T-helper 22 cell (primary cell): Measurements from ENCODE around the gene RAB11FIP2.
"Not testable (repeated sequence)": the region's sequence is repeated elsewhere in the genome, so short reads cannot be mapped to it uniquely, and the experiment has no call there.

Source experiments
- DNase-seq: peaks from one replicate; pipeline ENCODE4 v3.0.0-alpha.2; 2020; ENCODE audit warnings: low read depth

RAB11FIP2 gene

GRCh38 chr10:118046395-118047156, at the start of gene RAB11FIP2:
TSS of gene RAB11FIP2 (minus strand) at chr10:118046941. CDS start at chr10:118046163, 778 bp downstream.
- DNase-seq, result peak; percentile 88

- DNase-seq, result no peak
Measured at GRCh38 chr10:118096022-118096421, 49.3 kb upstream of the RAB11FIP2 start.

GRCh38 chr10:118092209-118092608, 45.5 kb upstream of the RAB11FIP2 start:
- no peak for DNase-seq

DNA sequence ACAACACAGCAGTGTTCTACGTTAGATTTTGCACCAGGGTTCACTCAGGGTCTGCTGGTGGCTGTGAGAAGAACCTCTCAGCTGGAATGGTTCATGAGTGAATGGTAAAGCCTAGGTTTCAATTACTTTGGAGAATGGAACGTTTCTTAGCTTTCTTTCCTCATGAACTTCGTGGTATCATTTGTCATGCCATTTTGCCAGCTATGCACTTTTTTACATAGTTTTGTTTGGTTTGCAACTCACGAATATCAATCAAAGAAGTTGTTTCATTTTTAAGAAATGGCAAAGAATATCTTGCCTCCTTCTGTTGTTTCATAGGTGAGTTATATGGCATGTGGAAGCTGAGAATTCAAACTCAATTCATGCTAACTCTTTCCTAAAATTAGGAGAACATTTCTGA, 34.1 kb upstream of the RAB11FIP2 start:
- no peak for DNase-seq

GRCh38 chr10:118076705-118077104, 30.0 kb upstream of the RAB11FIP2 start:
- no peak for DNase-seq

- no peak for DNase-seq
Measured at GRCh38 chr10:118072840-118073239, 26.1 kb upstream of the RAB11FIP2 start.

DNA sequence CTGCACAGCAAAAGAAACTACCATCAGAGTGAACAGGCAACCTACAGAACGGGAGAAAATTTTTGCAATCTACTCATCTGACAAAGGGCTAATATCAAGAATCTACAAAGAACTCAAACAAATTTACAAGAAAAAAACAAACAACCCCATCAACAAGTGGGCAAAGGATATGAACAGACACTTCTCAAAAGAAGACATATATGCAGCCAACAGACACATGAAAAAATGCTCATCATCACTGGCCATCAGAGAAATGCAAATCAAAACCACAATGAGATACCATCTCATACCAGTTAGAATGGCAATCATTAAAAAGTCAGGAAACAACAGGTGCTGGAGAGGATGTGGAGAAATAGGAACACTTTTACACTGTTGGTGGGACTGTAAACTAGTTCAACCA, 20.6 kb upstream of the RAB11FIP2 start:
- not testable (repeated sequence) for DNase-seq

DNA sequence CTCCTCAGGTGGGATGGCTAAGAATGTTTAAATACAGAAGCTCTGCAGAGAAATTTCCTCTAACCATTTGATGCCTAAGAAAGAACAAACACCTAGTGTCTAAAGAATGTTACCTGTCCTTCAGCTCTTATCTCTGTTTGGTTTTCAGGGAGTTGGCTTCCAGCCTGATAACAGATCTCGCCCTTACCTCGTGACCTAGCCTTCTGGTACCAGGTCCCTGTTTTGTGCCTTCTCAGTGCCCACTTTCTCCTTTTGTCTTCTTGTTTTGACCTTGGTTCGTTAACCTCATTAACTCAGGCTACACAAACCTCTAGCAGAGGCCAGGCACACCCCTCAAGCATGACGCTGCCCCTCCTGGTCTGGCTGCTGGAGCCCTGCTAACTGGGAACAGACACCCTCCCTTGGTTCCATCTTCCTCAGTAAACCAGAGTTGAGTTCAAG, 16.1 kb upstream of the RAB11FIP2 start:
- no peak for DNase-seq

DNA sequence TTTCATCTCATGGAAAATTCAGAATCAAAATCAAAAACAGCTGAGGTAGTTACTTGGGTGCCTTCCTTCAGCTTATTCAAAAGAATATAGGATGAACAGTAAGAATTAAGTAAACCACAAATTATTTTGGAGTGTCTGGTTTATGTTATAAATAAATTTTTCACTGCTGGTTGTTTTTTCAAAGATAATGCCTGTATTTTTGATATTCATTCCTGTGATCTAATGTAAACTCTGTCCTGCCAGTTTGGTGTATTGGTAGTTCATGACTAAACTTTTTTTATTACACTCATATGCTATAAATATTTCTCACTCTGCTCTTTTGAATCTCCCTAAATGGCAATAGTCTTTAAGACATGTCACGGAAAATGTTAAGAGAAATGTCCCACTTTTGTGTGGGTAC, 11.6 kb upstream of the RAB11FIP2 start:
- no peak for DNase-seq

- no peak for DNase-seq
Measured at GRCh38 chr10:118057361-118057760, 10.6 kb upstream of the RAB11FIP2 start.

DNA sequence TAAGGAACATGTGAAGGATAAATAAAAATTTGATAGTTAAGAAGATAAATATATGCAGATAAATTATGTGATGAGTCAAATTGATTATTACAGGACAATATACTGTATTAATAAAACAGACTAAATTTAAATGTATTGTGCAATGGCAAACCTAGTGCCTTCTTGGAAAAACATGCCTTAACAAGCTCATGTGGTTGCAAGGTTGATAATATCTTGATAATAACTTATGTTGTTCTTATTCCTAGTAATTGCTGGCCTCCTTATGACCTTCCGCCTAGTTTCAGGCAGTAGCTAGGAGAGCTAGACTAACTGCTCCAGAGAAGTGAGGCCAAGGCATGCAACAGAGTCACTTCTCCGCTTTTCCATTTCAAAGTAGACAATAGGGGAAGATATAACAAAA, 7.6 kb upstream of the RAB11FIP2 start:
- DNase-seq, result no peak

DNA sequence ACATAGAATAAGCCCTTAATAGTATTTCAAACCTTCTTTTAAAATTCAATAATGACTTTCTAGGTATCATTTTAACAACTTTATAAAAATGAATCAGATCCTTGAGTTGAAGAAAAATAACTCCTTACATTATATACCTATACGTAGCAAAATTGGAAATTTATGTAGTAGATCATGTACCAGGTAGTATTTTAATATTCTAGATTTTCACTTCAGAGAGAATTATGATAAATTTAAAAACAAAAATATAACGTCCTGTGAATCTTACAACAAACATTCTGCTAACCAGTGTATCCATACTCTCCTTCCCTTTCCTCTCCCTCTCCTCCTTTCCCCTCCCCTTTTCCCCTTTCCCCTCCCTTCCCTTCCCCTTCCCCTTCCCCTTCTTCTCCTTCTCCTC, 6.1 kb upstream of the RAB11FIP2 start:
- DNase-seq, result no peak

DNA sequence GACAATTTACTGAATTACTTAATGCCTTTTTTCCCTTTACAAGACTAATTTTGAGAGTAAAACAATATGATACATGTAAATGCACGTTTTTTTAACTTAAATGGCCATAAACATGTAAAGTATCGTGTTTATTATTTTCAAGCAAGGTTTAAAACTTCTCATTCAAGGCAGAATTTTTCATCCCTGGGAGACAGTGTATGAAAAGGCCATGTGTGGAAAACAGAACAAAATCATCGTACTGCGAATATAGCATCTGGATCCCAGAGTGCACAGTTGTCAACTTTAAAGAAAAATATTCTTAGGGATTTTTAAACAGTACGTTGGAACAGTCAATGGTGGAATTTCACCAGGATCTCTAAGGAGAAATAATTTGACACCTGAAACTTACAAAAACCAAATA, 1.1 kb upstream of the RAB11FIP2 start:
- DNase-seq, result no peak

- DNase-seq, result no peak
Measured at GRCh38 chr10:118047157-118047719, 497 bp upstream of the RAB11FIP2 start.

DNA sequence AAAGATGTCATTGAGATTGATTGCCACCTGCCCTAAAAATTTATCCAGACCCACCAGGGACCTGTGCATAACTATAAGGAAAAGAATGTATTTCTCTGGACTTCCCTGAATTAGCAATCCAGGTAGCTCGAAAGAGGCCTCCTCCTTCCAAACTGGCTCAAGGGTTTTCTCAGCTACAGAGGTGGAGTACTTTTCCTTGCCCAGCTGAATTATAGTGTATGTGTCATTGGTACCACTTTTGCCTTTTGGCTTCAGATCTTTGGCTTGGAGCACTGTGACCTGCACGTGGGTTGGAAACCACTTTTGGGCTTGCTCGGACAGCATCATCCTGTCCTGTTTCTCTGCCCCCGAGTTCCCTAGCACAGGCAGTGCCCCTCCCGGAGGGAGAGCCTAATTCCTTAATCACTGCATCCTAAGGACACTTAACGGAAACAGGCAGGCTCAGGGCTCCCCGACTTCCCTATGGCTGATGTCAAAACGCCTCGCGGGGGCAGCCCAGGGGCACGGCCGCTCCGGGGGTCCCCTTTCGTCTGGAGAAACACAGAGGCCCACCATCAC, 825 bp downstream of the RAB11FIP2 start:
- no peak for DNase-seq

DNA sequence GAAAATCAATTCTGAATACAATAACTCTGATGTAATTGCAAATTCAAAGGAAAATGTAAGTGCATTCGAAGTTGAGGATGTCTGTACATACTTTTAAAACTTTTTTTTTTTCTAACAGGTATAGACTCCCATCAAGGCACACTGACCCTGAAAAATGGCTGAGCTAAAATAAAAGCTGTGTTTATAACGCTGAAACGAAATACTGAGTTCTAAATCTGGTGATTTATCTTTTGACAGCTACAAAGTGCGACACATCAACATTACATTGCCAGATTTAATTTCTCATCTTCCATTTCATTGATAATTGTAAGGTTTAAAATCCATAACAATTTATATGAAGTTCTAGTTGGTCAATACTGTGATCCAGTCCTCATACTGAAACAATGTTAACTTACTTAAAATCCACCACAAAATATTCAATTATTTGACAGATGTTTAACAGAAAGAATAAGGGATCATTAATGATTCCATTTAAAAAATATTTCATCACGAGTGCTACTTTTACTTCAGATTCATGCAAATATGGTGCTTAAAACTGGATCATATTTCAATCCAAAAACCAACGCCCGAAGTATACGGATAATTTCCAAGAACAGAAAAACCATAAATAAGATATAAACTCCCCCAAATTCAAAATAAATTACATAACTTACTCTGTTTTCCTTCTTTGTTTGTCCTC, 1.4 kb downstream of the RAB11FIP2 start:
- no peak for DNase-seq

DNA sequence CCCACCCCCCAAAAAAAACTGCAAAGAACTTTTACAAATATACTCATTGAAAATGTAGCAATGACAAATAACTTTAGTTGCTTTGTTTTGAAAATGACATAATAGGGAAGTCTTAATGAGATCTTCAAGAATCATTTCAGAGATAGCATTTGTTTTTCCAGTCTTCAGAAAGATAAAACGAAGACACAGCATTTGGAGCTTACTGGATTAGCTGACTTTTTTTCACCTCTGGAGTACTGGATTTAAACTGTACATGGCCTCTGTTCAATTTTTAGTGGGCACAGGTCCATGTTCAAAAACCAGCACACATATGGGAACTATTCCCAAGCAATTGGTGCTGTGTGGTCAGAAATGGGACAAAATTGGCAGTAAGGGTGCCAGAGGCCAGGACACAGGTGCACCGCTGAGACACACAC, 3.9 kb downstream of the RAB11FIP2 start:
- DNase-seq, result no peak

- DNase-seq, result no peak
Measured at GRCh38 chr10:118042336-118042735, 4.4 kb downstream of the RAB11FIP2 start.

DNA sequence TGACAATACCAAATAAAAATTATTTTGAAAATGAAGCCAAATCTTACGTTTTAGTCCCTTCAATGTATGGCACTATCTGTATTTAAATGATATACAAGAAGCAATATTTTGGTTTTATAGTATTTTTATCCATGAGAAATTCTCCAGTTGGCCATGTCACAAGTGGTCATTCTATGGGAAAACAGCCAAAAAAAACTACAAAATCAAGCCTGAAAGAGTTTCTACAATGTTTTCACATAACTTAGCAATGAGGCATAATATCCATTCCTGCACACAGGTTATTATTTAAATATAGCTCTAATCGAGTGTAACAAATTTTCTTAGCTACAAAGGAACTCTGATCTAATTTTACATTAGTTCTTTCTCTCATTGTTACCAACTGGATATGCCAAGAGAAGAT, 5.4 kb downstream of the RAB11FIP2 start:
- DNase-seq, result no peak

GRCh38 chr10:118036281-118036875, 10.4 kb downstream of the RAB11FIP2 start:
- DNase-seq, result no peak

GRCh38 chr10:118035354-118036005, 11.3 kb downstream of the RAB11FIP2 start:
- DNase-seq, result no peak

DNA sequence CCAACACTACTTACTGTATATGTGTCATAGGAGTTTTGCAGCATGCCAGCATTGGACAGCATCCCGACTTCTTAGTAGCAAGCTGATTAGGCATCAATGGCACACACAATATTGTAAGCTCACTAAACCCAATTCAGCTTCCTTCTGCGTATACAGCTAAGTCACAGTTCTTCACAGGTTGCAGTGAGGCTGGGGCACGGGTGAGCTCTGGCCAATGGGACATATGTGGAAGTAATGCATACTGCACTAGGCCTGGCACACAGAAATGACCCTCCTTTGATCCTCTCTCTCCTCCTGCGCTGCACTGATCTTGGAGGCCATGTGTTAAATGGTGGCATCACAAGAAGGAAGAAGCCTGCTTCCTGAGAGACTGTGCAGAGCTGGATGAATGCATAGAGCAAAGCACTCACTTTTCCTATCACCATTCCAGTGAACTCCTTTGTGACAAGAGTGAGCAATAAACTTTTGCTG, 11.9 kb downstream of the RAB11FIP2 start:
- DNase-seq, result no peak
